Measurements from ENCODE around the gene CHRNA10.

DNA sequence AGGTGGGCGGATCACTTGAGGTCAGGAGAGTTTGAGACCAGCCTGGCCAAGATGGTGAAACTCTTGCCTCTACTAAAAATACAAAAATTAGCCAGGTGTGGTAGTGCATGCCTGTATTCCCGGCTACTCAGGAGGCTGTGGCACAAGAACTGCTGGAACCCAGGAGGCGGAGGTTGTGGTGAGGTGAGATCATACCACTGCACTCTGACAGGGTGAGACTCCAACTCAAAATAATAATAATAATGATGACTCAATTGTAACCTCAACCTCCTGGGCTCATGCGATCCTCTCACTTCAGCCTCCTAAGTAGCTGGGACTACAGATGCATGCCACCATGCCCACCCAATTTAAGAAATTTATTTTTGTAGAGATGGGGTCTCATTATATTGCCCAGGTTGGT lies 15.6 kb upstream of the CHRNA10 start:
- TF ChIP-seq CTCF (IDR thresholded peaks at IDR 0.05; ENCODE audit: low read depth, low read length, poor library complexity, severe bottlenecking) (no peak), EZH2phosphoT487 (IDR thresholded peaks at IDR 0.05; ENCODE audit: borderline replicate concordance, low read length) (no peak)
